A673 (cell line): Measurements from ENCODE around the gene TTR. TPM values are rescaled to one million over a fixed set of nuclear protein-coding genes. Genes with fewer than 3 reads are reported as not detected.

Experiments
- BruUV-seq: library from RNA; stranded (reverse); fragments of 400-500 nt; replicated peaks from 2 replicates; lab custom pipeline; 2021; lab: Mats Ljungman, UMichigan
- CTCF ChIA-PET: fragments of 300-600 bp; sonication (Branson Sonifier 250); formaldehyde crosslinking; loops from one replicate; lab custom pipeline; 2022; ENCODE audit warnings: antibody characterized with exemption; lab: Charles Lee
- POLR2A ChIA-PET: fragments of 300-600 bp; sonication (Branson Sonifier 250); formaldehyde crosslinking; loops from one replicate; lab custom pipeline; 2022; ENCODE audit warnings: antibody characterized with exemption; ENCODE audit not compliant: low non-redundant PET; lab: Charles Lee
- DNase-seq: peaks from one replicate; pipeline ENCODE4 v3.0.0-alpha.2; 2015; ENCODE audit warnings: low spot score
- H3K27ac ChIP-seq: fragments of 200-600 bp; sonication (generic); 2 replicates; pipeline ENCODE4 v1.5.1; 2016; ENCODE audit warnings: mixed run types, low read depth, mild to moderate bottlenecking, mixed read lengths, antibody characterized with exemption, low read length; ENCODE audit not compliant: poor library complexity, severe bottlenecking
- H3K27me3 ChIP-seq: fragments of 200-600 bp; sonication (generic); replicated peaks from 2 replicates; pipeline ENCODE4 v1.6.1; 2017; ENCODE audit warnings: mixed run types, low read depth, mild to moderate bottlenecking, mixed read lengths, antibody characterized with exemption, low read length; ENCODE audit not compliant: insufficient read depth, poor library complexity
- H3K36me3 ChIP-seq: fragments of 200-600 bp; sonication (generic); 2 replicates; pipeline ENCODE4 v1.6.1; 2016; ENCODE audit warnings: mixed run types, mild to moderate bottlenecking, mixed read lengths, antibody characterized with exemption, low read length; ENCODE audit not compliant: insufficient read depth, poor library complexity, severe bottlenecking
- H3K4me1 ChIP-seq: fragments of 200-600 bp; sonication (generic); 2 replicates; pipeline ENCODE4 v1.6.1; 2017; ENCODE audit warnings: mixed run types, mild to moderate bottlenecking, mixed read lengths, antibody characterized with exemption, low read length; ENCODE audit not compliant: insufficient read depth, poor library complexity, severe bottlenecking
- H3K4me3 ChIP-seq: fragments of 200-600 bp; sonication (generic); 2 replicates; pipeline ENCODE4 v1.5.1; 2016; ENCODE audit warnings: low read depth, mixed run types, mild to moderate bottlenecking, mixed read lengths, low read length; ENCODE audit not compliant: poor library complexity, severe bottlenecking
- H3K9me3 ChIP-seq: fragments of 200-600 bp; sonication (generic); 2 replicates; pipeline ENCODE4 v1.6.1; 2016; ENCODE audit warnings: mixed run types, low read depth, mild to moderate bottlenecking, mixed read lengths, antibody characterized with exemption, low read length; ENCODE audit not compliant: poor library complexity, severe bottlenecking
- CTCF ChIP-seq: fragments of 300-800, 200-600 bp; sonication (generic); conservative IDR thresholded peaks from 2 replicates; pipeline ENCODE4 v1.5.1; 2017; ENCODE audit warnings: low read depth, mild to moderate bottlenecking, antibody characterized with exemption, low read length, moderate library complexity, mixed read lengths
- EZH2 ChIP-seq: fragments of 200-600 bp; sonication (generic); IDR thresholded peaks from 2 replicates; pipeline ENCODE4 v1.6.1; 2017; ENCODE audit warnings: borderline replicate concordance, low read depth, mild to moderate bottlenecking, mixed read lengths, antibody characterized with exemption, low read length; ENCODE audit not compliant: poor library complexity, severe bottlenecking
- intact Hi-C: fragments of 100-400 bp; cut with micrococcal nuclease; formaldehyde crosslinking; loops from one replicate; pipeline ENCODE4 v1.10.0; 2022; ENCODE audit not compliant: unreplicated experiment
- total RNA-seq: library from RNA; stranded (reverse); gene quantifications from 2 replicates; pipeline ENCODE4 v1.2.3, GENCODE V29; 2021

Gene TTR
- total RNA-seq, 1 experiment from 2014 or later, result not detected

- no peaks in the 10 kb centered on the region for H3K27me3 ChIP-seq
- intact Hi-C loops, result loop anchor here (2.0 kb wide), 1 partner anchor 21 kb away; no protein-coding TSS in a partner anchor
- H3K36me3 ChIP-seq, result no peaks in the 10 kb centered on the region
- H3K4me3 ChIP-seq, result no peak overlapping the region
- TF ChIP-seq EZH2, result no peak
- no peak for TF ChIP-seq CTCF
- no peaks in the 10 kb centered on the region for H3K9me3 ChIP-seq
- CTCF ChIA-PET, result interaction anchor here (0.7 kb wide), 1 partner anchor 35 kb away, joined by 3 read pairs; no protein-coding TSS in a partner anchor
- no peak overlapping the region for H3K27ac ChIP-seq
- no peaks in the 10 kb centered on the region for H3K4me1 ChIP-seq
- no peak for DNase-seq
- BruUV-seq, result no TSS peak
- POLR2A ChIA-PET, result no interaction called here
Measured at GRCh38 chr18:31609886-31610285, 18.2 kb downstream of the TTR start.

GRCh38 chr18:31610286-31611205 lies 18.9 kb downstream of the TTR start:
- Histone ChIP-seq H3K4me3 (no peak overlapping the region), H3K27ac (no peak overlapping the region), H3K4me1 (no peaks in the 10 kb centered on the region), H3K27me3 (no peaks in the 10 kb centered on the region), H3K9me3 (no peaks in the 10 kb centered on the region), H3K36me3 (no peaks in the 10 kb centered on the region)
- no peak for DNase-seq
- ChIA-PET POLR2A (interaction anchor here (0.5 kb wide), 1 partner anchor 175 kb away, joined by 10 read pairs; no protein-coding TSS in a partner anchor), CTCF (interaction anchor here (0.7 kb wide), 1 partner anchor 34 kb away, joined by 3 read pairs; no protein-coding TSS in a partner anchor)
- TF ChIP-seq EZH2, result no peak
- no peak for TF ChIP-seq CTCF
- no TSS peak for BruUV-seq
- intact Hi-C loops, result loop anchor here (2.0 kb wide), 1 partner anchor 20 kb away; no protein-coding TSS in a partner anchor

- intact Hi-C loops, result loop anchor here (2.0 kb wide), 1 partner anchor 19 kb away; no protein-coding TSS in a partner anchor
- H3K4me1 ChIP-seq, result no peaks in the 10 kb centered on the region
- CTCF ChIA-PET, result no interaction called here
- TF ChIP-seq CTCF (no peak), EZH2 (no peak)
- H3K9me3 ChIP-seq, result no peaks in the 10 kb centered on the region
- no peak overlapping the region for H3K4me3 ChIP-seq
- POLR2A ChIA-PET, result no interaction called here
- H3K27me3 ChIP-seq, result no peaks in the 10 kb centered on the region
- BruUV-seq, result no TSS peak
- DNase-seq, result no peak
- H3K36me3 ChIP-seq, result no peaks in the 10 kb centered on the region
- no peak overlapping the region for H3K27ac ChIP-seq
Measured at GRCh38 chr18:31611511-31611910, 19.8 kb downstream of the TTR start.
